PC-3 (cell line): ENCODE measurements around the gene AAR2.

Experiments
- EZH2 ChIP-seq: fragments of 300-600 bp; sonication (generic); IDR thresholded peaks from one replicate; pipeline ENCODE4 v1.6.1; 2017; ENCODE audit warnings: antibody characterized with exemption, mild to moderate bottlenecking, low read length; ENCODE audit not compliant: unreplicated experiment
- EZH2phosphoT487 ChIP-seq: fragments of 300-600 bp; sonication (generic); IDR thresholded peaks from 2 replicates; pipeline ENCODE4 v1.6.1; 2018; ENCODE audit warnings: mild to moderate bottlenecking, antibody characterized with exemption, low read length, borderline replicate concordance
- TF ChIP-seq, protein P1 (sequence below): fragments of 300-600 bp; sonication (generic); conservative IDR thresholded peaks from 2 replicates; pipeline ENCODE4 v1.5.1; 2017; ENCODE audit warnings: antibody characterized with exemption, low read depth, mild to moderate bottlenecking, low read length

DNA sequence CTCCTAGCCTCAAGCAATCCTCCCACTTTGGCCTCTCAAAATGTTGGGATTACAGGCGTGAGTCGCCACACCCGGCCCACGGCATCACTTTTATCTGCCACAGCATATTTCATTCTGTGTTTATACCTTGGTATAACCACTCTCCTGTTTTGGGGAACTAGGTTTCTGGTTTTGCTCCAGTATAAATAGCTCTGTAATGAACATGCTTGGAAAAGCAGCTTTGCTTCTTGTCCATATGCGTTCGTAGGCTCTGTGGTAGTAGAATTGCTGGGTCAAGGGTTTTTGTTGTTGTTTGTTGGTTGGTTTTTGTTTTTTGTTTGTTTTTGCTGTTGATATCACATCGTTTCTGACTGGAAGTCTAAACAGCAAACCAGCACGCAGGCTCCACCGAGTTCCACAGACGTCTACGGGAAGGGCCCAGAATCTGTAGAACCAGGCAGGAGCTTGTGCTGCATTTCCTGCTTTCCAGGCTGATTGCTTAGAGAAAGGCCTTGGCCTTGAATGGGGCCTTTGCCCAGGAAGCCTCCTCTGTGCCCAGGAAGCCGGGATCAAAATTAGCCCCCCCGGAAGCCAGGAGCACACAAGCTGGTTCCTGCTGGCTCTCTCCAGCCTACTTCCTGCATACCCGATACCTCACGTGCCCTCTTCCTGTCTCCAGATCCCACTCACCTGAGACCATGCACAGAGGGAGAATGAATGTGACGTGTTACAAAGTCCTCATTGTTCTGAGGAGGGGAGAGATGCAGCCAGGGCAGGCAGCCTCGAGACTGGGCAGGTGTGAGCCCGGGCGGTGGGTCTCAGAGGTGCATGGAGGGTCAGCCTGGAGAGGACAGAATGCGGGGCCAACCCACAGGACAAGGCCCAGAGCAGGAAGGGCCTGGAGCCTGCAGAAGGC lies 34.7 kb downstream of the AAR2 start:
- TF ChIP-seq, protein P1, sequence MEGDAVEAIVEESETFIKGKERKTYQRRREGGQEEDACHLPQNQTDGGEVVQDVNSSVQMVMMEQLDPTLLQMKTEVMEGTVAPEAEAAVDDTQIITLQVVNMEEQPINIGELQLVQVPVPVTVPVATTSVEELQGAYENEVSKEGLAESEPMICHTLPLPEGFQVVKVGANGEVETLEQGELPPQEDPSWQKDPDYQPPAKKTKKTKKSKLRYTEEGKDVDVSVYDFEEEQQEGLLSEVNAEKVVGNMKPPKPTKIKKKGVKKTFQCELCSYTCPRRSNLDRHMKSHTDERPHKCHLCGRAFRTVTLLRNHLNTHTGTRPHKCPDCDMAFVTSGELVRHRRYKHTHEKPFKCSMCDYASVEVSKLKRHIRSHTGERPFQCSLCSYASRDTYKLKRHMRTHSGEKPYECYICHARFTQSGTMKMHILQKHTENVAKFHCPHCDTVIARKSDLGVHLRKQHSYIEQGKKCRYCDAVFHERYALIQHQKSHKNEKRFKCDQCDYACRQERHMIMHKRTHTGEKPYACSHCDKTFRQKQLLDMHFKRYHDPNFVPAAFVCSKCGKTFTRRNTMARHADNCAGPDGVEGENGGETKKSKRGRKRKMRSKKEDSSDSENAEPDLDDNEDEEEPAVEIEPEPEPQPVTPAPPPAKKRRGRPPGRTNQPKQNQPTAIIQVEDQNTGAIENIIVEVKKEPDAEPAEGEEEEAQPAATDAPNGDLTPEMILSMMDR: no peak
- no peak for TF ChIP-seq EZH2
- TF ChIP-seq EZH2phosphoT487: no peak
